HG02840 (cell line): ENCODE results near the gene NUDCD3.

Experiments used
- ATAC-seq: cut with Tn5 transposase; IDR thresholded peaks from one replicate; pipeline ENCODE4 v1.9.1; 2021; ENCODE audit warnings: mild to moderate bottlenecking, moderate library complexity, moderate number of reproducible peaks; ENCODE audit not compliant: unreplicated experiment, low FRiP score

The NUDCD3 gene

DNA sequence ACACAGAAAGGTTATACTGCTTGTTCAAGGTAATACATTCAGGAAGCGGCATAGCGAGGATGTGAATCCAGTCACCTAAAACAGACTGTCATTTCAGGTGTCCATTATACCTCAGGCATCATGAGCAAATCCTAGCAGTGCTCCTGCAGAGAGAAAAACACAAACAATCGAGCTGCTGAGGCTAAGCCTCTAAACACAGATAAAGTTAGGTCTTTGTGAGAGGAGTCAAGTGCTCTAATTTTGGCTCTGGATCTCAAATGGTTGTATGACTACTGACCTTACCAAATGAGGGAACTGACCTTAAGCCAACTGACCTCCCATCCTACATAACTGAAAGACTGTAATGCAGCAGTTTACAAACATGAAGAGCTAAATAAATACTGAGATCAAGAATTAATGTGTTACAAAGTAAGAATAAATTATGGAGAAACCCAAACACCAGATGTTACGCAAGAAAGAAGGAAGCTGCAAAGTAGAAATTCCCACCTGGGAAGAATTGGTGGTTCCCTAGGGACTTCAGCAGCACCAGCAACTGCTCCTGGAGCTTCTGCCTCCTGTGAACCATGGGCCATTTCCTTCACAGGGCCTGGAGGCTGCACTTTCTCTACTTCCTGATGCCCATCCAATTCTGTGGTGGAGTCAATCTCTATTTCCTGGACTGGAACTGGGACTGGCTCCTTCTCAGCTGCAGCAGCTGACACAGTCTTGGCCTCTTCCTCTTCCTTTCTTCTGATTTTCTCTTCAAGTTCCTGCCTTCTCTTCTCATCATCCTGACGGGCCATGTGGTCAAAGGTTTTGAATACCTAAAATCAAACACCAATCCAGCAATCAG is 5.8 kb downstream of the NUDCD3 start:
- ATAC-seq, result no peak

DNA sequence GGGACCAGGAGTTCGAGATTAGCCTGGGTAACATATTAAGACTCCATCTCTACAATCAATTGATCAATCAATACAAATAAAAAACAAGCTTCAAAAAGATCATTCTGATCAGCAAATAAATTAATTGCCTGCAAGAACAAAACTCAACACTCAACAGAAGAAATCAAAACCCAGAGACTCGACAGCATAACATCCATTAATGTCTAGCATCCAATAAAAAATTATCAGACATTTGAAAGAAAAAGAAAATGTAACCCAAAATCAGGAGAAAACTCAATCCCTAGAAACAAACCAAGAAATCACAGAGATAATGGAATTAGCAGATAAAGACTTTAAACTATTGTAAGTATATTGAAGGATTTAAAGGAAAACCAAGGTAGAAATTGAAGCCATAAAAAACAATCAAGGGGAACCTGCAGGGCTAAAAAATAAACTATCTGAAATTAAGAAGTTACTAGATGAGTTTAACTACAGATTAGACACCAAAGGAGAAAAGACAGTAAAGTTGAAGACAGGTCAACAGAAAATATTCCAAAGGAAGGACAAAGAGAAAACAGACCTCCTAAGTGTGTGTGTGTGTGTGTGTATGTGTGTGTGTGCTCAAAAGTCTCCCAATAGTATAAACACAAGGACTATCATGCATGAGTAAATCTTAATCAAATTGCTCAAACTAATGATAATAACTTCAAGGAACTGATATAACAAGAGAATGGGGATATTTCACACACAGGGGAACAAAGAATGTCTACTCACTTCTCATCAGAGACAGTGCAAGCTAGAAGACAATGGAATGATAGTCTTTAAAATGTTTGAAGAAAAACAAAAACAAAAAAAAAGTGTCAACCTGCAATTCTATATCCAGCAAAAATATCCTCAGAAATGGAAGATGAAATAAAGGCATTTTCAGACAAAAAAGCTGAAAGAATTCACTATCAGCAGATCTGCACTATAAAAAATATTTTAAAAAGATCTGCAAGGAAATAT is 7.7 kb downstream of the NUDCD3 start:
- ATAC-seq, result no peak

DNA sequence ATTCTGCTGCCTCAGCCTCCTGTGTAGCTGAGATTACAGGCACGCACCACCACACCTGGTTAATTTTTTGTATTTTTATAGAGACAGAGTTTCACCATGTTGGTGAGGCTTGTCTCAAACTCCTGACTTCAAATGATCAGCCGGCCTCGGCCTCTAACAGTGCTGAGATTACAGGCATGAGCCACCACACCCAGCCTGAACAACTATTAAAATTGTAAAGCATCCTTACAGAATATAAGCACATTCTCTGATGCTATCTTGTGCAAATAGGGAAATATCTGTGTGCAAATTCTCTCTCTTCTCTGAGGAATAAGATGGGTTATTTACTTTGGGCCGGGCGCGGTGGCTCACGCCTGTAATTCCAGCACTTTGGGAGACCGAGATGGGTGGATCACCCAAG is 12.5 kb downstream of the NUDCD3 start:
- ATAC-seq, result no peak

DNA sequence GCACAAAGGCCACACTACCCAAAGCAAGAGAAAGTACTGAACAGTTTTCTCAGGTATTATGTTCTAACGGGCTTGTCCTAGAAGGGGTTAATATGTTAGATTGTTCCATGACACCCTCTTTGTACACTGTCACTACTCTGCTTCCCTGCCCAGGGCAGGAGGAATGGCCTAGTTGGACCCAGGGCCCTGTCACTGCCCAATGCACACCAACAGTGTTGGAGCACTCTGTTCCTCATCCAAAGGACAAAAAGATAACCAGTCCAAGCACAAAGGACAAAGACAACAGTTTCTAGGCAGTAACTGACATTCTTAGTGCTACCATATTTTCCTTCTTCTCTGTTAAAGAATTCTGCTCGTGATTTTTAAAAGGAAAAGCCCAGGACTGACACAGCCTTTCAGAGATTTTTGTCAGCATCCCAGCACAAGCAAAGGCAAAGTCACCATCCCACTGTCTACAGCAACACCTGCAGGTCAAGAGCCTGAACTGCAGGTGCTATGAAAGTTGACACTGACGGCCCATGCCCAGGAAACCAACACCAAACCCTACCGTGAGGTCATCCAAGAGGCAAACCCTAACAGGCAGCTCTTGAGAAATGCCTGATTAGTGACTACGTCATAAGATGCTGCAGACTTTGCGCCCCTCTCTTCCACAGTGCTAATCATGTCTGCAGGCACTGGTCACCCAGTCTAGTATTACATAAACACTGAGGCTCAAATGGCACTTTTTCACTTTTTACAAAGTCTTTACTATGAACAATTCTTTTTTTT is 13.2 kb downstream of the NUDCD3 start:
- no peak for ATAC-seq

DNA sequence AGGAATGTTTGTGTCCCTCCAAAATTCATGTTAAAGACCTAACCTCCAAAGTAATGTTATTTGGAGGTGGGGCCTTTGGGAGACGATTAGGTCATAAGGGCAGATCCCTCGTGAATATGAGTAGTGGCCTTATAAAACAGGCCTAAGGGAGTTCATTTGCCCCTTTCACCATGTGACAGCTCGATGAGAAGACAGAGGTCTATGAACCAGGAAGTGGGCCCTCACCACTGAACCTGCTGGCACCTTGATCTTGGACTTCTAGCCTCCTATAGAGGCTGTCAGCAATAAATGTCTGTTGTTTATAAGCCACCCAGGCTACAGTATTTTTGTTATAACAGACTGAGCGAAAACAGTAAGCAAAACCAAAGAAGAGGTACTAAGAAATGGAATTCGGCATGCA is 14.1 kb downstream of the NUDCD3 start:
- ATAC-seq, result no peak

DNA sequence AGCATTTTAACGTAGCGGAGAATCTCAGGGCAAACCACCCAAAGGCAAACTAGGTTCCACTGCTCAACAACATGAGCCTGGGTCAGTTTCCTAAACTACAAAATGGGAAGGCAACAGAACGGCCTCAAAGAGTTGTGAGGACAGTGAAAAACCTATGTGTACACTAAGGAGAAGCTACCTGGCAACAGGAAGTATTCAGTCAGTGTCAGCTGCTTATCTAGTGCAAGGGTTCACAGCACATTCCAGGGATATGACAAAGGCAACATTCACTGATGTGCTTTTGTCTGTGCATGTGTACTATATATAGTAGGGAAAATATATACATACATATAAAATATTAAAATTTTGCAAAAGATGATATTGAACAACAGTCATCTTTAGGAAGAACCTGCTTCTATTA is 17.2 kb downstream of the NUDCD3 start:
- ATAC-seq, result no peak

DNA sequence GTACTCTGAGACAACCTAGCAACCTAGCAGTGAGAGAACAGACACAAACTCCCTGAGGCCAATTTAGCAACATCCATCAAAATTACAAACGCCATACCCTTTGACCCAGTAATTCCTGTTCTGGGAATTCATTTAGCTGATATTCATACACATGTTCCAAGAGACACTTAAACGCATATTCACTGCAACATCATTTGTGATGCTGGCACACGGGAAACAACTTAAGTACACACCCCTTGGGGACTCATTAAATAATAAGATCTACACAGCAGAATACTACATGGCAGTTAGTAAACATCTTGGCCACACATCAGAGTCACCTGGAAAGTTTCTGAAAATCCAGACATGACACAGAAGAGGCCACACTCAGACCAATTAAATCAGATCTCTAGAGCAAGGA is 17.6 kb downstream of the NUDCD3 start:
- ATAC-seq, result no peak

DNA sequence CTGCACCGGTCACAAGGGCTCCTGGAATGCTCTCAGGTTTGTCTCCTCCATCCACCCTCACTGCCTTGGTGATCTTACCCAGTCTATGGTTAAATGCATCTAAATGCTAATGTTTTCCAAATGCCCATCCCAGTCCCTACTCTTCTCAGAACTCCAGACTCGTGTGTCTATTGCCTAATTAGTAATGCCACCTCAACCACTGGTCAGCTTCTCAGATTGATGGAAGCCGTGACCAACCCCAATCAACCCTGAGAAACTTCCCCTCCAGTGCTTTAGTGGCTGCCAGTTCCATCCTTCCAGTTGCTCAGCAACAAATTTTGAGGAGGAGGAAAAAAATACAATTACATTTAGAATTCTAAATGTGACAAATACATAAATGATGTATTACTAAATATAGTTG is 18.6 kb downstream of the NUDCD3 start:
- no peak for ATAC-seq

DNA sequence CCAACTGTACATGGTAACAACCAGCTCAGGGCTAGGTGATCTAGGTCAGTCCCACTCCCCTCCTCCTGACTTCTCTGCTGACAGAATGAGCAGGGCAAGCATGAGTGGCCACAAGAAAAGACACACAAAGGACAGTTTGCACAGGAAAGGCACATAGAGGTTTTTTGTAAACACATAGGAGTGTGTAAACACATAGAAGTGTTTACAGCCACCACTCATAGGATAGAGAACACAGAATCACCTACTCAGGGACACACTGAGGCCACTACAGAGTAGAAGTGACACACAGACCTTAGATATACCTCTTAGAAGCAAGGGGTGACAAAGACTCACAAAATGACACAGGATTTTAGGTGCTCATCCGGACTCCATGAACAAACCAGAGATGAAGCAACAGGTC is 19.0 kb downstream of the NUDCD3 start:
- no peak for ATAC-seq

DNA sequence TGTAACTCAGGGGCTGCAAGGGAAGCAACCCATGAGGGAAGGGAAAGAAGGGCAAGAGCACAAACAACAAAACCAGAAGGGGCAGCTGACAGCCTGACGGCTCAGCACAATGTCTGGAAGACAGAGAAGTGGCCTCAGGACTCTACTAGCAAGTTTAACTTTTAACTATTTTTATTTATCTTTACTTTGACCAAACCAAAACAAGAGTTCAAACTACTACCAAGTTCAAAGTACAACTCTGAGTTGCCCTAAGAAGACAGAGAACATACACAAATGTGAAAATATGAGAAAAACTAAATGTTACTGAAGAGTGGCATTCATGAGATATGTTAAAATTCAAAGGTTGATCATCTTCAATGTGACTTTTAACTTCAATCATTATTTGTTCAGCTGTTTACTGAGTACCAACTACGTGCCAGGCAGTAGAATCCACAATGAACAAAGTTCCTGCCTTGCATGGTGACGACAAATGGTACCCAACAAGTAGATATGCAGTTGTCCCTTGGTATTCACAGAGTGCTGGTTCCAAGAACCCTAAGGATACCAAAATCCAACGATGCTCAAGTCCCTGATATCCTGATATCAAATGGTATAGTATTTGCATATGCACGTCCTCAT is 19.7 kb downstream of the NUDCD3 start:
- ATAC-seq, result no peak

DNA sequence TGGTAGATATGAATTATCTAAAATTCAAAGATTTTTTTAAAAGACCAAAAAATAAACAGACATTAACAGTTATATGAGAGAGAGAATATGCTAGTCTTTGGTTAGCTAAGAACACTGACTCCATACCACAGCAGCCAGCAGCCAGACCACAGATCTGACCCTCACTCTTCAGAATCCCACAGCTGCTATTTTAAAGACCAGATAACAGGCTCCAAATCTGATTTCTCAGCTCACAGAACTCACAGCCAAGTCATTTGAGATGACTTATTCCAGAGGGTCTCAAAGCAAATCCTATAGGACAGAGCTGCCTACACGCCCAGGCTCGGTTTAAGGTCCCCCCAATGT is 20.4 kb downstream of the NUDCD3 start:
- no peak for ATAC-seq

DNA sequence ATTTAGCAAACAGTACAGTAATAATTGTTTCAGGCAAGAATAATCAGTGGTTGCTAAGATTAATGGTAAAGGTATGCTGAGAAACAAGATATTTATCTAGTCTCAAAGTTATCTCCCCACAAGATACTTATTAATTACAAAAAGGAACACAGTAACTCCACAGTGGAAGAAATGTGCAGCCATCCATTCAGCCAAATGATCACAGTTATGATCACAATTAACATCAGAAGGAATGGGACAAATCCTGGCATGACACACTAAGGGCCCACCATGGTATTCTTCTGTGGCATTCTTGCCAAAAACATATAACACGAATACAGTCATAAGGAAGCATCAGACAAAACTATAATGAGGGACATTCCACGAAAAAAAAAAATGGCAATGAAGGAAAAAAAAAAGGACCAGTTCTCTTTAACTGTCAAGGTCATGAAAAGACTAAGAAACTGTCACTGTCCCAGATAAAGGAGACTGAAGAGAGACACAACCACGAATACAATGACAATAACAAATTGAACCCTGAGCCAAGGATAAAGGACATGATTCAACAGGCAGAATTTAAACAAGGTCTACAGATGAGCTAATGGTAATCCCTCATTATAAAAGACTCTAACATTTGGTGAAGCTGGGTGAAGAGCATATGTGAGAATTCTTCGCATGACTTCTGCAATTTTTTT is 20.9 kb downstream of the NUDCD3 start:
- ATAC-seq, result no peak

DNA sequence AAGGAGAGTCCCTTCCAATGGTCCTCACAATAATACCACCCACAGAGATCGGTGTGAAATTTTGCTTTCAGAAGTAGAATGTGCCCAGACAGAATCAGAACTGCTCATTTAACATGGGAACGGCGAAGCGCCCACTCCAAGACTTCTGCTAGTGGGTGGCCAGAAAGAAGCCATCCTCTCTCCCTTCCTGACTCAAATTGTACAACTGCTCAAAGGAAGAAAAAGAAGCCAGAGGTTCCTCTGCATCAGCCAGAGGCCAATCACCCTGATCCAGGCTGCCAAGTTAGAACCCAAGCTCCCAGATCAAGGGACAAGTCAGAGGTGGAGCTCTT is 23.3 kb downstream of the NUDCD3 start:
- ATAC-seq, result no peak

DNA sequence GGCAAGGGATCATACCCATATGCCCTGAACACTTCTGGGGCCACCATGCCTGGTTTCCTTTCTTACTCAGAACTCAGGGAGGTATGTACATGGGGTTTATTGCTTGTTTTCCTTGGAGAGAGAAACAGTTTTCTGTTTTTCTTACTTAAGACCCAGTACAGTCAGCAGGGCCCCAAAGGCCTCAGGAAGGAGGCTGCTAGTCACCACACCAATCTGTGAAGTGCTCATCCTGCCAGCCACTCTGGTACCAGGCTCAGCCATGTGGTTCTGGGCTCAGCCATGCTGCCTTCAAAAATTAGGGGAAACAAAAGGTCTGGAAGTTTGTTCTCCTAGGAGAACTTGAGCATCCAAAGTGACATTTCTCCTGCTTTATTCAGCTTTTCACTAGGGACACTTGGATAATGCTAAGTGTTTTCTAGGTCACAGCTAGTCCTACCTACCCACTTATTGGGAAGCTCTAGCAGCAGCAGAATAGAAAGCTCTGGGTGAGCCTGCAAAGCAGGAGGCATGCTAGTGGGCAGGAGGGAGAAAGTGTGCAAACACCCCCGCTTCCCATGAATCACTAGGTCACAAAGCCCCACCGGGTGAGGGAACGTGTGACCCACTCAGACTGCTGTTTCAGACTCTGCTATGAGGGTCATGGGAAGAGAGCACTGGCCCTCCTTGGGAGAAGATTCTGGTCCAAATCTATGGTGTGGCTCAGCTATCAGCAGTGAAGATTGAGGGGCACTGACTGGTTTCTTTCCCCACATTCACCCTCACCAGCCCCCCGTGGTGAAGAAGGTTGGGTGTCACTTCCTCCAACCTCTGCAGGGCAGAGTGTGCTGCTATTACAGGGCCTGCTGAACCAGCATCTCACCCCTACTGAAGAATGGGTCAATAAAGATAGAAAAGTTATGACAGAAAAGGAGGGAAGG is 23.9 kb downstream of the NUDCD3 start:
- ATAC-seq, result no peak

DNA sequence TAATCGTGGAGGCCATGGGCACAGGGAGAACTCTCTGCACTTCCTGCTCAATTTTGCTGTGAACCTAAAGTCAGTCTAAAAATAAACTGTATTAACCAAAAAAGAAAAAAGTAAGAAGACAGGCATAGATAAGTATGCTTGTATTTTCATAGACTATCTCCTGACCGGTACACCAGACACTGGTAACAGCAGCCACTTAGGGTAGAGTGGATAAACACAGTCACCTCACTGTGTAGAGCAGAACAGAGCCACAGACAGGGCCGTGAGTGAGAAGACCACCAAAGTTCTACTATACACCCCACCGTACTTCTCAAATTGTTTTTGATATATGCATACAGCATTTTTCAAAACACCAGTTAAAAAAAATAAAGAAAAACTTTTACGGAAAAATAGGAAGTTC is 25.0 kb downstream of the NUDCD3 start:
- ATAC-seq, result no peak

DNA sequence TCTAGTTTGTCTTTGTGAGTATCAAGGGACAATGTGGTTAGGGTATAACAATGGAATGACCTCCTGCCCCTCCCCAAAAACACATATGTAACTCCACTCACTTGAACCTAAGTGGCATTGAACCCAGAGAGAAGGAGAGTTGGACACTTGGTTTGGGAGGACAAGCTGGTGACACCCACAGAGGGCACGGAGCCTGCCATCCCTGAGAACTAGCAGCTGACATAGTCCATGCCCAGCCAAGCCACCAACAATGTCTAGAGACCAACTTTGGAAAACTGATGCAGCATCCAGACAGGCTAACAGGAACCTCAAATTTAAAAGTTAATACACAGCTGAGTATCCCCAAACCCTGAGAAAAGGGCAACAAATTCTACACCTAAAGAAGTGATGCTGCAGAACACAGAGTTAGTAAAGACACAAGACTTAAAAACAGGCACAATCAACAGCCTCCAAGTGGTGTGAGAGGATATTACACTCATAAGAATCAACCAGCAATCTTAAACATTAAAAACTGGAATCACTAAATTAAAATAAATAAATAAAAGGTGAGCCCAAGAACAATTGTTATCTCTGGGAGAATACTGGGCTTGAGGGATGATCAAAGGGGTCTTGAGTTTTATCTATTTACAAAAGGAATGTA is 27.2 kb downstream of the NUDCD3 start:
- no peak for ATAC-seq

DNA sequence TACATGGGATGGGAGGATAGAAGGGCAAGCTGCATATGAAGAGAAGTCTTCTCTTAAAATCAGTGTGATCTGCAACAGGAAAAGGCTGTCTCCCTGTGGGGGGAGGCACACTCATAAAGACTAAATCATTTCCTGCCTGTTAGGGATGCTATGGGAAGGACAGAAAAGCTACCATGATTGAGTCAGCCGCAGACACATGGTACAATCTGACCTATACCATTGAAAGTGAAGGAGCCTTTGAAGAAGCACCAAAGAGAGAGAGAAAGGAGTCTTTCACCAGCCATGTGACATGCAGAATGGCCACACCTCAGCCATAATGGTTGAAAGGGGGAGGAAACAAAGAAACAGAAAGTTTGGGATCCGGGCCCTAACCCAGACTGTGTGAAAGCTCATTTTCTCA is 29.1 kb downstream of the NUDCD3 start:
- ATAC-seq, result no peak

DNA sequence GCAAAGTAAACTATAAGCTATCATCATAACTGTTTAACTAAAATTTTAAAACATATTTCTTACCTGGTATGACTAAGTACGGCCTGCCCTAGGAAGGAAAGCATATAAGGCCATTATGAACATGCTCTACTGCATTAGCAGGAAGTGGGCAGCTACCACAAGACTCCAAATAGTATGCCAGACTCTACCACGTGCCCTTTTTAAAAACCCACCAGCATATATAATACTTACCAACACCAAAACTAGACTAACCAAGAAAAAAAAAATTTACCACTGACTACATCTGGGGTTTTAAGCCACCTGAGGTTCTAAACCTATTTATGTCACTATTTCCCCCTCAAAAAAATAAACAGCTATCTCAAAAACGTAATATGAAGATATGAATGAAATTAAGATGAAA is 30.1 kb downstream of the NUDCD3 start:
- peak; percentile 83 for ATAC-seq

DNA sequence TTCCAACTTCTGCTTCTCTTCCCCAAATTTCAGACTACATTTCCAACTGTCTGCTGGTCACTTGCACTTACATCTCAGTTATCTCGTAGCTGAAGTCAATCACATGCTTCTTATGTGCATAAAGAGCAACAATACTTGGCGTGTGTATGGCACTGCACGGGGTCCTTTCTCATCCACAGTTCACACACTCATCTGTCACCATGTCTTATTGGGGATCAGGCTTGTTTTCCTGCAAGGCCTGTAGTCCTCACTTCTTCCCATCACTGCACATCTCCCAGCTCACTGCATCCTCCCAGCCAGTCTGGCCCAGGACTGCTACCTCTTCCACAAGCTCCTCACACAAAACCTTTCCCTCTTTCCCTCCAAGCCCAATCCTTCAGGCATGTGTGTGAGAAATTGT is 35.3 kb downstream of the NUDCD3 start:
- ATAC-seq, result no peak
